Ectodermal cell (in vitro differentiated cells): Measurements from ENCODE around the gene GID8.

Source experiments
- H3K27ac ChIP-seq: 2 replicates; pipeline ENCODE4 v1.7.0; 2013; ENCODE audit warnings: mild to moderate bottlenecking, low read depth, low read length; ENCODE audit not compliant: insufficient read depth, poor library complexity, severe bottlenecking
- H3K27me3 ChIP-seq: 2 replicates; pipeline ENCODE4 v1.7.0; 2013; ENCODE audit warnings: mild to moderate bottlenecking, low read length; ENCODE audit not compliant: insufficient read depth, control insufficient read depth, poor library complexity, severe bottlenecking
- H3K36me3 ChIP-seq: one replicate; pipeline ENCODE4 v1.7.0; 2013; ENCODE audit warnings: low read length; ENCODE audit not compliant: control insufficient read depth, insufficient read depth
- H3K4me1 ChIP-seq: one replicate; pipeline ENCODE4 v1.7.0; 2013; ENCODE audit warnings: low read length; ENCODE audit not compliant: control insufficient read depth, insufficient read depth
- H3K4me3 ChIP-seq: 2 replicates; pipeline ENCODE4 v1.7.0; 2013; ENCODE audit warnings: low read depth, low read length, control low read depth; ENCODE audit not compliant: insufficient read depth
- H3K9me3 ChIP-seq: 2 replicates; pipeline ENCODE4 v1.7.0; 2013; ENCODE audit warnings: mild to moderate bottlenecking, low read length, moderate library complexity; ENCODE audit not compliant: control insufficient read depth
- WGBS, 2 experiments: methylation state at CpG; one replicate each; pipeline ENCODE4 v1.1.7; 2013; ENCODE audit warnings: missing lambda C conversion rate in 2 of 2; 5-methylcytosine and 5-hydroxymethylcytosine counted together

Gene GID8

GRCh38 chr20:62978561-62978943 is 40.6 kb downstream of the GID8 start:
- Histone ChIP-seq H3K4me1 (peaks cover 38% of the 10 kb centered on the region), H3K27me3 (peaks cover 32% of the 10 kb centered on the region), H3K36me3 (no peaks in the 10 kb centered on the region), H3K27ac (no peak overlapping the region), H3K4me3 (no peak overlapping the region), H3K9me3 (no peaks in the 10 kb centered on the region)
- WGBS, 2 experiments, result 81 to 86% methylated on average over 13 of the region's 13 CpGs

DNA sequence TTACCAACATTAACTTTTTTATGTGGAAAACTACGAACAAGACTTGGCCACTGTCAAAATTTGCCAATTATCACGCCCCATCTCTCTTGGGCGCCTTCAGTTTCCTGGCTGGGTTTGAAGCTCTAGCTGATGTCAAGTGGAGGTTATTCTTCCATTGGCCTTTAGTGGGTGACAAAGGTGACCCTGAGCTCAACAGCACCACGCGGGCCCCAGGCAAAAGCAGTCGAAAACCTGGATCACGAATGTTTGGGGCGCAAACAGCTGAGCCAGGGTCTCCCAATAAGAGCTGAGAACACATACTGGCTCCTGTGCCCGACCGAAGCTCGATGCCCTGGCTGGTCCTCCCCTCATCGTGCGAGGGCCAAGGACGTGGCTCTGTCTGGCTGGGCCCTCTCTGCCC is 41.4 kb downstream of the GID8 start:
- Histone ChIP-seq H3K4me1 (peaks cover 38% of the 10 kb centered on the region), H3K9me3 (no peaks in the 10 kb centered on the region), H3K27me3 (peaks cover 24% of the 10 kb centered on the region), H3K36me3 (no peaks in the 10 kb centered on the region), H3K4me3 (no peak overlapping the region), H3K27ac (no peak overlapping the region)
- WGBS, 2 experiments, result 88 to 89% methylated on average over 14 of the region's 14 CpGs

DNA sequence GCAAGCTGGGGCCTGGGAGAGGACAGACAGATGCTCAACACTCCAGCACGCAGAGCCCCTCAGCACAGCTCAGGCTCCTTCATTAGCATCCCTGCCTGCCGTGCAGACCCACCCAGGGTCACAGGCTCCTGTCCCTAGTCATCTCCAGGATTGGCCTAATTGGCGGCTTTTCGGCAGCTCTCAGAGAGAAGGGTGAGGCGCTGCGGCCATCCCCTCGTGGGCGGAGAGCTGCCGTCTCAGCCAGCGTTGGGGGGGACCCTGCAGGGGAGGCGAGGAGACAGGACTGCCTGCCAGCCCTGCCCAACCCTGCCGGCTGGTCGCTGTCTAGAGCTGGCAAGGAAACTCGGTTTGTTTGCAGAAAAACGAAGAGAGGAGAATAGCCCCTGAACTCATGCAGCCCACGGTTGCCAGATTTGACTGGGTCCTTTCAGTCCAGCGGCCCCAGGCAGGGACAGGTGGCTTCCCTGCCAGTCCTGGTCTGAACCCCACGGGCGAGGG is 42.0 kb downstream of the GID8 start:
- Histone ChIP-seq H3K4me1 (peaks cover 36% of the 10 kb centered on the region), H3K27me3 (peaks cover 19% of the 10 kb centered on the region), H3K27ac (no peak overlapping the region), H3K36me3 (no peaks in the 10 kb centered on the region), H3K9me3 (no peaks in the 10 kb centered on the region), H3K4me3 (no peak overlapping the region)
- WGBS, 2 experiments, result 43 to 49% methylated on average over 19 of the region's 19 CpGs

- Histone ChIP-seq H3K27me3 (peaks cover 16% of the 10 kb centered on the region), H3K36me3 (no peaks in the 10 kb centered on the region), H3K4me1 (peaks cover 35% of the 10 kb centered on the region), H3K4me3 (no peak overlapping the region), H3K27ac (no peak overlapping the region), H3K9me3 (no peaks in the 10 kb centered on the region)
- WGBS, 2 experiments, result 90 to 92% methylated on average over 18 to 19 of the region's 19 CpGs
These were observed 42.5 kb downstream of the GID8 start for GRCh38 chr20:62980380-62980960.

- no peak overlapping the region for H3K4me3 ChIP-seq
- no peaks in the 10 kb centered on the region for H3K36me3 ChIP-seq
- H3K27me3 ChIP-seq, result peaks cover 11% of the 10 kb centered on the region
- WGBS, 2 experiments, result 66 to 68% methylated on average over 24 of the region's 28 CpGs
- no peak overlapping the region for H3K27ac ChIP-seq
- no peaks in the 10 kb centered on the region for H3K9me3 ChIP-seq
- H3K4me1 ChIP-seq, result peaks cover 35% of the 10 kb centered on the region
These were observed 43.0 kb downstream of the GID8 start for GRCh38 chr20:62980970-62981369.

- Histone ChIP-seq H3K4me3 (no peak overlapping the region), H3K4me1 (peaks cover 40% of the 10 kb centered on the region), H3K36me3 (no peaks in the 10 kb centered on the region), H3K27ac (no peak overlapping the region), H3K9me3 (no peaks in the 10 kb centered on the region), H3K27me3 (peaks cover 7% of the 10 kb centered on the region)
- WGBS, 2 experiments, result 77 to 80% methylated on average over 20 of the region's 21 CpGs
These were observed 44.5 kb downstream of the GID8 start for GRCh38 chr20:62982124-62983075.

GRCh38 chr20:62983210-62983609 is 45.3 kb downstream of the GID8 start:
- 85 to 93% methylated on average over 6 of the region's 6 CpGs for WGBS, 2 experiments
- no peak overlapping the region for H3K4me3 ChIP-seq
- H3K9me3 ChIP-seq, result no peaks in the 10 kb centered on the region
- no peaks in the 10 kb centered on the region for H3K36me3 ChIP-seq
- H3K27me3 ChIP-seq, result peaks cover 7% of the 10 kb centered on the region
- H3K4me1 ChIP-seq, result peaks cover 40% of the 10 kb centered on the region
- no peak overlapping the region for H3K27ac ChIP-seq

GRCh38 chr20:62984666-62985443 is 46.9 kb downstream of the GID8 start:
- Histone ChIP-seq H3K36me3 (no peaks in the 10 kb centered on the region), H3K4me3 (no peak overlapping the region), H3K9me3 (no peaks in the 10 kb centered on the region), H3K4me1 (peaks cover 35% of the 10 kb centered on the region), H3K27me3 (peaks cover 3% of the 10 kb centered on the region), H3K27ac (peak overlapping the region; percentile 50)
- 82 to 84% methylated on average over 18 of the region's 18 CpGs for WGBS, 2 experiments

DNA sequence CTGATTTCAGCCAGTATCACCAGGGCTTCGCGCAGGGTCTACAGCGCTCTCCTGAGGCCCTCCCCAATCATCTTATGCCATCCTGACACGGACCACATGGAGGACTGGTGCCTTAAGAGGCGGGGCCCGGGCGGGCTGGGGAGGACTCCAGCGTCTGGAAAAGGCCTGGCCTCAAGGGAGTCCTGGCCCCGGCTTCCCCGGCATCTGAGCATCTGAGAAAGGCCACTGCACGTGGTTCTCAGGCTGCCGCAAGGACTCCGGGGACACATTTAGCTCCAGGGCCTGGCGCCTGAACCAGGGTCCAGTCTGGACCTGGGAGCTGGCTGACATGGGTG is 47.5 kb downstream of the GID8 start:
- Histone ChIP-seq H3K4me1 (peaks cover 29% of the 10 kb centered on the region), H3K9me3 (no peaks in the 10 kb centered on the region), H3K27ac (peak overlapping the region; percentile 50), H3K27me3 (peaks cover 3% of the 10 kb centered on the region), H3K36me3 (no peaks in the 10 kb centered on the region), H3K4me3 (no peak overlapping the region)
- 90% methylated on average over 14 of the region's 14 CpGs for WGBS, 2 experiments
